ENCODE data around the gene CPVL. TPM values are rescaled to one million over a fixed set of nuclear protein-coding genes. Genes with fewer than 3 reads are reported as not detected.

Gene CPVL
- total RNA-seq, 1 donor from 2014 or later, result 49.8 TPM

Other genes starting within 250 kb of the CPVL start
- gene TRIL, start 188.2 kb downstream of the CPVL start, total RNA-seq, result 3.7 TPM
- gene CHN2, start 48.2 kb upstream of the CPVL start, total RNA-seq, result 11.0 TPM